HEK293 (cell line): Measurements from ENCODE around the gene SLF2.

Experiments used
- ATF2 ChIP-seq: fragments of 450-650 bp; formaldehyde crosslinking; IDR thresholded peaks from 2 replicates; pipeline ENCODE4 v1.5.1; 2016; ENCODE audit warnings: missing biosample characterization, missing genetic modification characterization, low read depth
- CTCF ChIP-seq: fragments of 450-650 bp; formaldehyde crosslinking; IDR thresholded peaks from 2 replicates; pipeline ENCODE4 v1.5.1; 2016; ENCODE audit warnings: missing biosample characterization, missing genetic modification characterization
- GFI1B ChIP-seq: fragments of 450-650 bp; formaldehyde crosslinking; IDR thresholded peaks from 2 replicates; pipeline ENCODE4 v1.5.1; 2016; ENCODE audit warnings: missing biosample characterization, missing genetic modification characterization
- GLIS2 ChIP-seq: fragments of 450-650 bp; formaldehyde crosslinking; IDR thresholded peaks from 2 replicates; pipeline ENCODE4 v1.5.1; 2016; ENCODE audit warnings: missing biosample characterization, missing genetic modification characterization
- HOXC10 ChIP-seq: sonication (generic); formaldehyde crosslinking; IDR thresholded peaks from 2 replicates; pipeline ENCODE4 v1.8.1; 2023; ENCODE audit warnings: mild to moderate bottlenecking, missing genetic modification reagents
- KLF9 ChIP-seq: fragments of 450-650 bp; formaldehyde crosslinking; IDR thresholded peaks from 2 replicates; pipeline ENCODE4 v1.5.1; 2016; ENCODE audit warnings: missing biosample characterization, missing genetic modification characterization, low read depth
- PRDM6 ChIP-seq: fragments of 450-650 bp; formaldehyde crosslinking; IDR thresholded peaks from 2 replicates; pipeline ENCODE4 v1.5.1; 2017; ENCODE audit warnings: missing biosample characterization, missing genetic modification characterization
- SETDB1 ChIP-seq: IDR thresholded peaks from one replicate; pipeline ENCODE4 v1.6.1; 2017; ENCODE audit warnings: mild to moderate bottlenecking, low read length, moderate library complexity, mixed read lengths; ENCODE audit not compliant: insufficient read length
- WT1 ChIP-seq: fragments of 450-650 bp; formaldehyde crosslinking; IDR thresholded peaks from 2 replicates; pipeline ENCODE4 v1.5.1; 2016; ENCODE audit warnings: missing biosample characterization, missing genetic modification characterization
- YY2 ChIP-seq: fragments of 450-650 bp; formaldehyde crosslinking; IDR thresholded peaks from 2 replicates; pipeline ENCODE4 v1.5.1; 2016; ENCODE audit warnings: missing biosample characterization, missing genetic modification characterization
- ZFP69B ChIP-seq: fragments of 450-650 bp; formaldehyde crosslinking; IDR thresholded peaks from 2 replicates; pipeline ENCODE4 v1.5.1; 2016; ENCODE audit warnings: missing biosample characterization, missing genetic modification characterization
- ZNF138 ChIP-seq: fragments of 450-650 bp; formaldehyde crosslinking; IDR thresholded peaks from 2 replicates; pipeline ENCODE4 v1.5.1; 2016; ENCODE audit warnings: missing biosample characterization, missing genetic modification characterization, borderline replicate concordance
- ZNF146 ChIP-seq: fragments of 450-650 bp; formaldehyde crosslinking; IDR thresholded peaks from 2 replicates; pipeline ENCODE4 v1.5.1; 2016; ENCODE audit warnings: missing biosample characterization, missing genetic modification characterization
- ZNF23 ChIP-seq: fragments of 450-650 bp; formaldehyde crosslinking; IDR thresholded peaks from 2 replicates; pipeline ENCODE4 v1.5.1; 2016; ENCODE audit warnings: missing biosample characterization, missing genetic modification characterization, borderline replicate concordance
- ZNF239 ChIP-seq: fragments of 450-650 bp; formaldehyde crosslinking; IDR thresholded peaks from 2 replicates; pipeline ENCODE4 v1.5.1; 2016; ENCODE audit warnings: missing biosample characterization, missing genetic modification characterization
- ZNF26 ChIP-seq: fragments of 450-650 bp; formaldehyde crosslinking; IDR thresholded peaks from 2 replicates; pipeline ENCODE4 v1.5.1; 2016; ENCODE audit warnings: missing biosample characterization, missing genetic modification characterization
- ZNF341 ChIP-seq: fragments of 450-650 bp; formaldehyde crosslinking; IDR thresholded peaks from 2 replicates; pipeline ENCODE4; 2016; ENCODE audit warnings: low read depth, missing biosample characterization, missing genetic modification characterization
- ZNF394 ChIP-seq: fragments of 450-650 bp; formaldehyde crosslinking; IDR thresholded peaks from 2 replicates; pipeline ENCODE4 v1.5.1; 2016; ENCODE audit warnings: missing biosample characterization, missing genetic modification characterization, mild to moderate bottlenecking, moderate library complexity, borderline replicate concordance
- ZNF449 ChIP-seq: fragments of 450-650 bp; formaldehyde crosslinking; IDR thresholded peaks from 2 replicates; pipeline ENCODE4 v1.5.1; 2017; ENCODE audit warnings: missing biosample characterization, mild to moderate bottlenecking, missing genetic modification characterization, moderate library complexity
- ZNF529 ChIP-seq: fragments of 450-650 bp; formaldehyde crosslinking; IDR thresholded peaks from 2 replicates; pipeline ENCODE4 v1.5.1; 2017; ENCODE audit warnings: missing genetic modification characterization, missing biosample characterization; ENCODE audit not compliant: insufficient replicate concordance
- ZNF654 ChIP-seq: fragments of 450-650 bp; formaldehyde crosslinking; IDR thresholded peaks from 2 replicates; pipeline ENCODE4 v1.5.1; 2016; ENCODE audit warnings: low read depth, missing biosample characterization, missing genetic modification characterization
- ZSCAN23 ChIP-seq: fragments of 450-650 bp; formaldehyde crosslinking; IDR thresholded peaks from 2 replicates; pipeline ENCODE4 v1.5.1; 2016; ENCODE audit warnings: missing biosample characterization, missing genetic modification characterization
- ZSCAN30 ChIP-seq: fragments of 450-650 bp; IDR thresholded peaks from 2 replicates; pipeline ENCODE4 v1.5.1; 2018; ENCODE audit warnings: missing biosample characterization, mild to moderate bottlenecking, missing genetic modification characterization, moderate library complexity
- TF ChIP-seq, protein P1 (sequence below): IDR thresholded peaks from 2 replicates; pipeline ENCODE4 v1.6.1; 2011; ENCODE audit warnings: mild to moderate bottlenecking, low read depth, low read length, borderline replicate concordance
- TF ChIP-seq, protein P2 (sequence below): fragments of 450-650 bp; formaldehyde crosslinking; conservative IDR thresholded peaks from 2 replicates; pipeline ENCODE4 v1.5.1; 2016; ENCODE audit warnings: low read depth, missing biosample characterization, missing genetic modification characterization

Gene SLF2

DNA sequence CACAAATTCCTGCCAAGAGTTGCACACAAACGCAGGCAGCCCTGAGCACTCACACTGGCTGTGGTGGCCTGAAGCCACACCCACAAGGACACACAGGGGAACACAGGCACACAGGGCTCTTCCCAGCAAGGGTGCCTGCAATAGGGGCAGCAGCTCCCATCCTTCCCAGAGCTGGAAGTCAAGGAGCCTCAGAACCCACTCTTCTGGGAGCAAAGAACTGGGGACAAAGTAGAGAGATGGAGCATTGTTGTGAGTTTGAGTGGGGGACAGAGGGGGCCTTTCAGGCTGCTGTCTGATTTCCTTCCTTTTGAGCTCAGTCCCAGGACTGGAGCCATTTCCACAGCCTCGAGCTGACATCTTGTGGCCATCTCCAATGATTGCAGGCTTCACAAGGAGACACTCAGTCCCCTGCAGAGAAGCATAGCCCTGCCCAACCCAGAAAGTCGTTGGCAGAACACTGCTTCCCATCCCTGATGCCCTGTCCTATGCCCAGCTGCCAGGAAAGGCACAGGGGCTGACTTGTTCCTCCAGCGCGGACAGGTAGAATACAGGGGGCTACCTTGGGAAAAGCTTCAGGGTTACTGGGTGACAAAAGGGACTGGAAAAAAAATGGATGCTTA, 34.4 kb upstream of the SLF2 start (continued):
- TF ChIP-seq, protein P1, sequence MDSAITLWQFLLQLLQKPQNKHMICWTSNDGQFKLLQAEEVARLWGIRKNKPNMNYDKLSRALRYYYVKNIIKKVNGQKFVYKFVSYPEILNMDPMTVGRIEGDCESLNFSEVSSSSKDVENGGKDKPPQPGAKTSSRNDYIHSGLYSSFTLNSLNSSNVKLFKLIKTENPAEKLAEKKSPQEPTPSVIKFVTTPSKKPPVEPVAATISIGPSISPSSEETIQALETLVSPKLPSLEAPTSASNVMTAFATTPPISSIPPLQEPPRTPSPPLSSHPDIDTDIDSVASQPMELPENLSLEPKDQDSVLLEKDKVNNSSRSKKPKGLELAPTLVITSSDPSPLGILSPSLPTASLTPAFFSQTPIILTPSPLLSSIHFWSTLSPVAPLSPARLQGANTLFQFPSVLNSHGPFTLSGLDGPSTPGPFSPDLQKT: no peak
- TF ChIP-seq YY2 (tag by site-specific recombination) (no peak), ZNF23 (tag by site-specific recombination) (no peak), ZNF654 (tag by site-specific recombination) (peak; percentile 99), HOXC10 (no peak), GFI1B (no peak), ZNF239 (tag by site-specific recombination) (no peak), ZNF26 (tag by site-specific recombination) (no peak), ZNF529 (tag by site-specific recombination) (no peak), ZNF146 (tag by site-specific recombination) (no peak), ZSCAN30 (tag by site-specific recombination) (peak; percentile 79; the same call in 1 of the 2 replicates), CTCF (tag by site-specific recombination) (peak; percentile 88), KLF9 (tag by site-specific recombination) (peak; percentile 57), SETDB1 (no peak), GLIS2 (peak; percentile 89), ZNF341 (peak; percentile 66; the same call in 1 of the 2 replicates), ATF2 (tag by site-specific recombination) (no peak), ZNF394 (tag by site-specific recombination) (peak; percentile 21; the same call in 1 of the 2 replicates), WT1 (no peak), ZNF138 (tag by site-specific recombination) (no peak), ZFP69B (tag by site-specific recombination) (no peak), ZSCAN23 (tag by site-specific recombination) (no peak), ZNF449 (tag by site-specific recombination) (peak; percentile 76), PRDM6 (tag by site-specific recombination) (no peak)
- TF ChIP-seq, protein P2, sequence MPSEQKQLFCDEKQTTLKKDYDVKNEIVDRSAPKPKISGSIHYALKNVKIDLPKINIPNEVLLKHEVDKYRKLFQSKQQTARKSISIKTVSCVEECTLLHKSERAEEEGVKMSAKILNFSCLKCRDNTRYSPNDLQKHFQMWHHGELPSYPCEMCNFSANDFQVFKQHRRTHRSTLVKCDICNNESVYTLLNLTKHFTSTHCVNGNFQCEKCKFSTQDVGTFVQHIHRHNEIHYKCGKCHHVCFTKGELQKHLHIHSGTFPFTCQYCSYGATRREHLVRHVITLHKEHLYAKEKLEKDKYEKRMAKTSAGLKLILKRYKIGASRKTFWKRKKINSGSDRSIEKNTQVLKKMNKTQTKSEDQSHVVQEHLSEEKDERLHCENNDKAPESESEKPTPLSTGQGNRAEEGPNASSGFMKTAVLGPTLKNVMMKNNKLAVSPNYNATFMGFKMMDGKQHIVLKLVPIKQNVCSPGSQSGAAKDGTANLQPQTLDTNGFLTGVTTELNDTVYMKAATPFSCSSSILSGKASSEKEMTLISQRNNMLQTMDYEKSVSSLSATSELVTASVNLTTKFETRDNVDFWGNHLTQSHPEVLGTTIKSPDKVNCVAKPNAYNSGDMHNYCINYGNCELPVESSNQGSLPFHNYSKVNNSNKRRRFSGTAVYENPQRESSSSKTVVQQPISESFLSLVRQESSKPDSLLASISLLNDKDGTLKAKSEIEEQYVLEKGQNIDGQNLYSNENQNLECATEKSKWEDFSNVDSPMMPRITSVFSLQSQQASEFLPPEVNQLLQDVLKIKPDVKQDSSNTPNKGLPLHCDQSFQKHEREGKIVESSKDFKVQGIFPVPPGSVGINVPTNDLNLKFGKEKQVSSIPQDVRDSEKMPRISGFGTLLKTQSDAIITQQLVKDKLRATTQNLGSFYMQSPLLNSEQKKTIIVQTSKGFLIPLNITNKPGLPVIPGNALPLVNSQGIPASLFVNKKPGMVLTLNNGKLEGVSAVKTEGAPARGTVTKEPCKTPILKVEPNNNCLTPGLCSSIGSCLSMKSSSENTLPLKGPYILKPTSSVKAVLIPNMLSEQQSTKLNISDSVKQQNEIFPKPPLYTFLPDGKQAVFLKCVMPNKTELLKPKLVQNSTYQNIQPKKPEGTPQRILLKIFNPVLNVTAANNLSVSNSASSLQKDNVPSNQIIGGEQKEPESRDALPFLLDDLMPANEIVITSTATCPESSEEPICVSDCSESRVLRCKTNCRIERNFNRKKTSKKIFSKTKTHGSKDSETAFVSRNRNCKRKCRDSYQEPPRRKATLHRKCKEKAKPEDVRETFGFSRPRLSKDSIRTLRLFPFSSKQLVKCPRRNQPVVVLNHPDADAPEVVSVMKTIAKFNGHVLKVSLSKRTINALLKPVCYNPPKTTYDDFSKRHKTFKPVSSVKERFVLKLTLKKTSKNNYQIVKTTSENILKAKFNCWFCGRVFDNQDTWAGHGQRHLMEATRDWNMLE (tag by site-specific recombination): no peak
